ENCODE results near the gene RAPGEF5.

RAPGEF5 gene

GRCh38 chr7:22378199-22378980 is 21.4 kb upstream of the RAPGEF5 start:
- no peak for DNase-seq (ENCODE audit: low spot score)
- no peak for TF ChIP-seq CTCF (IDR thresholded peaks at IDR 0.05; ENCODE audit: extremely low read depth, missing control alignments)

GRCh38 chr7:22377703-22378102 is 20.7 kb upstream of the RAPGEF5 start:
- DNase-seq (ENCODE audit: low spot score), result no peak

GRCh38 chr7:22375359-22376048 is 18.6 kb upstream of the RAPGEF5 start:
- DNase-seq (ENCODE audit: low spot score), result no peak
- no peak for TF ChIP-seq CTCF (IDR thresholded peaks at IDR 0.05; ENCODE audit: extremely low read depth, missing control alignments)

More at GRCh38 chr7:22377703-22378102, 20.7 kb upstream of the RAPGEF5 start:
- TF ChIP-seq CTCF (IDR thresholded peaks at IDR 0.05; ENCODE audit: extremely low read depth, missing control alignments), result no peak

- no peak for DNase-seq (ENCODE audit: low spot score)
- no peak for TF ChIP-seq CTCF (IDR thresholded peaks at IDR 0.05; ENCODE audit: extremely low read depth, missing control alignments)
Measured at GRCh38 chr7:22373911-22374310, 17.0 kb upstream of the RAPGEF5 start.

DNA sequence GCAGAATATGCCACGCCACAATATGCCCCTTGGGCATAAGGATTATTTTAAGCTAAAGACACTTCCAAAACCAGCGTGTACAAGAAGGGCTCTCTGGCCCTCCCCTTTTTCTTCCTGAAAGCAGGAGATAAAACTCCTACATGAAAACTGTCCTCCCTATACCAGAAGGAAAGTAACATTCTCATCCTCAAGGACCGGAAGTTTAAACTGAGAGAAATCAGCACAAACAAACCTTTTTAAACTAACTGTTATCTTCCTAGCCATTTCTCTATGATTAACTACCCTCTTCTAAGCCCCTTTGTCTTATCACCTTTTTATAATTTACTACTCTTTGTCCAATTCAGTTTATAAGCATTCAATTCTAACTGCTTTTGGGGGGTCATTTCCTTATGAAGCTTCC is 16.4 kb upstream of the RAPGEF5 start:
- DNase-seq (ENCODE audit: low spot score), result no peak
- no peak for TF ChIP-seq CTCF (IDR thresholded peaks at IDR 0.05; ENCODE audit: extremely low read depth, missing control alignments)

DNA sequence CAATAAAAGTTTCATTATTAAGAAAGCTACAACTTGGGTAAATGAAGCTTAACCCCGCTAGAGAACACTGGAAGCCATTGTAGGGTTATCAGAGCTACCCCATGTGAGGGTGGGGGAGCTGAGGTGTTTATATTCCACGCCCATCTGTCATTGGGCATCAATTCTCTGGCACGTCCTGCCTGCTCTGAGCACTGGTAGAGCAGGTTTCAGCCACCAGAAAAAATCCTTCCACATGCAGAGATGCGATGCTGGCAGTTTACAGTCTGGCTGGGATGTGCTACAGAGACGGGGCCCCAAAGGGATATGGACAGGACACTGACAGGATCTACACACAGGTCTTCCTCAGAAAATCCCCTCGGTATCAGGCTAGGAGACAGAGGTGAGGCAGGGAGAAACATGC is 15.9 kb upstream of the RAPGEF5 start:
- no peak for DNase-seq (ENCODE audit: low spot score)
- TF ChIP-seq CTCF (IDR thresholded peaks at IDR 0.05; ENCODE audit: extremely low read depth, missing control alignments), result no peak

DNA sequence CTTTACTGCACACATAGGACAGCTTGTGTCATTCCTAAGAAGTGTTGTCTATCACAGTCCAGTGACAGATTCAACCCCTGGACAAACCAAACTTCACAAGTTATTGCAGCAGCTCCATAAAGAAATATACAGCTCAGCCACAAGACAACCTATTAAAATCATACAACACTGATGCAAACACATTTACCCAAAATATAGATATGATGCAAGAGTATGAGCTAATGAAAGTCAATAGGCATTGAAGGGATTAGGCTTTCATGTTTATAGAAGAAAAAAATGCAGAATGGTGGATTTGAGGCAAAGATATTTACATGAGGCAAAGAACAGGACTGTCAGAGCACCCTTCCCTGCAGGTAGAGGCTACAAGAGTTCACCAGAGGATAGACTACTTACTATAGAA is 14.9 kb upstream of the RAPGEF5 start:
- TF ChIP-seq CTCF (IDR thresholded peaks at IDR 0.05; ENCODE audit: extremely low read depth, missing control alignments), result no peak

More for the DNA sequence above, 14.9 kb upstream of the RAPGEF5 start:
- no peak for DNase-seq (ENCODE audit: low spot score)
